GM23248 (cell line): Measurements from ENCODE around the gene MDN1. TPM values are rescaled to one million over a fixed set of nuclear protein-coding genes. Genes with fewer than 3 reads are reported as not detected.

ENCODE experiments used
- DNase-seq: peaks from one replicate; pipeline ENCODE4 v3.0.0-alpha.2; 2015
- H2AFZ ChIP-seq: fragments of 200-600 bp; sonication (generic); 2 replicates; pipeline ENCODE4 v1.6.1; 2016; ENCODE audit warnings: antibody characterized with exemption
- H3F3A ChIP-seq: fragments of 200-600 bp; sonication (generic); 2 replicates; pipeline ENCODE4 v1.6.1; 2016; ENCODE audit warnings: mild to moderate bottlenecking, antibody characterized with exemption, mixed run types; ENCODE audit not compliant: insufficient read depth
- H3K27ac ChIP-seq: fragments of 200-600 bp; sonication (generic); 2 replicates; pipeline ENCODE4 v1.5.1; 2016; ENCODE audit warnings: mild to moderate bottlenecking
- H3K27me3 ChIP-seq: fragments of 200-600 bp; sonication (generic); replicated peaks from 2 replicates; pipeline ENCODE4 v1.6.1; 2016; ENCODE audit warnings: mild to moderate bottlenecking; ENCODE audit not compliant: insufficient read depth
- H3K36me3 ChIP-seq: fragments of 200-600 bp; sonication (generic); 2 replicates; pipeline ENCODE4 v1.6.1; 2016; ENCODE audit warnings: low read depth, mild to moderate bottlenecking
- H3K4me1 ChIP-seq: fragments of 200-600 bp; sonication (generic); 2 replicates; pipeline ENCODE4 v1.6.1; 2016; ENCODE audit warnings: mild to moderate bottlenecking; ENCODE audit not compliant: insufficient read depth
- H3K4me2 ChIP-seq: fragments of 200-600 bp; sonication (generic); one replicate; pipeline ENCODE4 v1.6.1; 2016; ENCODE audit warnings: mild to moderate bottlenecking; ENCODE audit not compliant: unreplicated experiment
- H3K4me3 ChIP-seq: fragments of 200-600 bp; sonication (generic); 2 replicates; pipeline ENCODE4 v1.5.1; 2016; ENCODE audit warnings: mild to moderate bottlenecking
- H3K79me2 ChIP-seq: fragments of 200-600 bp; sonication (generic); 2 replicates; pipeline ENCODE4 v1.6.1; 2016; ENCODE audit warnings: mild to moderate bottlenecking; ENCODE audit not compliant: insufficient read depth
- H3K9ac ChIP-seq: fragments of 200-600 bp; sonication (generic); 2 replicates; pipeline ENCODE4 v1.6.1; 2016; ENCODE audit warnings: mild to moderate bottlenecking
- H3K9me2 ChIP-seq: fragments of 200-600 bp; sonication (generic); 2 replicates; pipeline ENCODE4 v1.6.1; 2016; ENCODE audit warnings: mixed run types, mild to moderate bottlenecking, moderate library complexity; ENCODE audit not compliant: insufficient read depth
- H3K9me3 ChIP-seq: fragments of 200-600 bp; sonication (generic); one replicate; pipeline ENCODE4 v1.6.1; 2017; ENCODE audit warnings: low read depth
- H4K20me1 ChIP-seq: fragments of 200-600 bp; sonication (generic); 2 replicates; pipeline ENCODE4 v1.6.0; 2016; ENCODE audit not compliant: insufficient read depth
- EZH2 ChIP-seq: fragments of 200-600 bp; sonication (generic); IDR thresholded peaks from 2 replicates; pipeline ENCODE4 v1.6.1; 2018; ENCODE audit warnings: antibody characterized with exemption, mild to moderate bottlenecking; ENCODE audit not compliant: insufficient read depth, poor library complexity, severe bottlenecking
- EZH2phosphoT487 ChIP-seq: fragments of 200-600 bp; sonication (generic); IDR thresholded peaks from 2 replicates; pipeline ENCODE4 v1.6.1; 2018; ENCODE audit warnings: antibody characterized with exemption, moderate library complexity, mild to moderate bottlenecking, low read depth; ENCODE audit not compliant: insufficient read depth
- WGBS, 2 experiments: methylation state at CpG; one replicate each; pipeline ENCODE4 v1.1.6; 2015 to 2017; ENCODE audit warnings: low lambda C conversion rate in 2 of 2, low coverage in 1 of 2; ENCODE audit errors: missing lambda C conversion rate in 2 of 2; 5-methylcytosine and 5-hydroxymethylcytosine counted together
- in situ Hi-C: fragments of 300-500 bp; cut with MboI; formaldehyde crosslinking; loops from 2 replicates; pipeline ENCODE4 v1.15.0; 2020
- polyA plus RNA-seq: library from polyadenylated mRNA; unstranded; fragments of >200 nt; fragmentation: Nextera tagmentation; extraction: Ambion mirVana; gene quantifications from 2 replicates; pipeline ENCODE4 v1.2.1, GENCODE V29; 2016
- total RNA-seq: library from RNA; depleted of rRNA; stranded (reverse); fragments of >200 nt; shearing (Covaris generic); gene quantifications from 2 replicates; pipeline ENCODE4 v1.2.3, GENCODE V29; 2014

Gene MDN1
- total and polyA plus RNA-seq, 2 experiments from 2014 or later = 5.7 to 16.9 TPM

- no peak overlapping the region for H3K9ac ChIP-seq
- in situ Hi-C loops = no loop called here
- peaks cover 36% of the 10 kb centered on the region; the same call in 1 of the 2 replicates for H3K36me3 ChIP-seq
- no peak for DNase-seq
- 93 to 94% methylated on average over 7 of the region's 7 CpGs for WGBS, 2 experiments
- H4K20me1 ChIP-seq = no peaks in the 10 kb centered on the region
- H2AFZ ChIP-seq = no peak overlapping the region
- no peak overlapping the region for H3K27ac ChIP-seq
- TF ChIP-seq EZH2phosphoT487 (no peak), EZH2 (no peak)
- H3K79me2 ChIP-seq = no peaks in the 10 kb centered on the region
- H3K4me2 ChIP-seq = no peak overlapping the region
- H3K27me3 ChIP-seq = no peaks in the 10 kb centered on the region
- H3K4me1 ChIP-seq = no peaks in the 10 kb centered on the region
- no peak overlapping the region for H3K4me3 ChIP-seq
- no peaks in the 10 kb centered on the region for H3K9me3 ChIP-seq
- no peaks in the 10 kb centered on the region for H3F3A ChIP-seq
- no peaks in the 10 kb centered on the region for H3K9me2 ChIP-seq
These were observed 139.0 kb downstream of the MDN1 start for GRCh38 chr6:89680551-89680950.

- H3K79me2 ChIP-seq = no peaks in the 10 kb centered on the region
- WGBS, 2 experiments = 91 to 97% methylated on average over 2 of the region's 2 CpGs
- peaks cover 34% of the 10 kb centered on the region; the same call in 1 of the 2 replicates for H3K36me3 ChIP-seq
- no peak overlapping the region for H3K9ac ChIP-seq
- H3K27ac ChIP-seq = no peak overlapping the region
- no peaks in the 10 kb centered on the region for H3K9me2 ChIP-seq
- TF ChIP-seq EZH2phosphoT487 (no peak), EZH2 (no peak)
- in situ Hi-C loops = no loop called here
- H3K4me3 ChIP-seq = no peak overlapping the region
- H3K4me1 ChIP-seq = no peaks in the 10 kb centered on the region
- H3K9me3 ChIP-seq = no peaks in the 10 kb centered on the region
- no peak overlapping the region for H2AFZ ChIP-seq
- no peaks in the 10 kb centered on the region for H3K27me3 ChIP-seq
- no peaks in the 10 kb centered on the region for H4K20me1 ChIP-seq
- no peaks in the 10 kb centered on the region for H3F3A ChIP-seq
- DNase-seq = peak; percentile 6
- no peak overlapping the region for H3K4me2 ChIP-seq
These were observed 139.4 kb downstream of the MDN1 start for GRCh38 chr6:89680150-89680549.

GRCh38 chr6:89679215-89680120 is 140.1 kb downstream of the MDN1 start:
- Histone ChIP-seq H2AFZ (no peak overlapping the region), H3K4me2 (no peak overlapping the region), H3K9ac (no peak overlapping the region), H3K27ac (no peak overlapping the region), H3K9me2 (no peaks in the 10 kb centered on the region), H3F3A (no peaks in the 10 kb centered on the region), H3K4me3 (no peak overlapping the region), H3K27me3 (no peaks in the 10 kb centered on the region), H3K79me2 (no peaks in the 10 kb centered on the region), H4K20me1 (no peaks in the 10 kb centered on the region), H3K4me1 (no peaks in the 10 kb centered on the region), H3K9me3 (no peaks in the 10 kb centered on the region), H3K36me3 (peaks cover 37% of the 10 kb centered on the region; the same call in 1 of the 2 replicates)
- DNase-seq = no peak
- TF ChIP-seq EZH2phosphoT487 (no peak), EZH2 (no peak)
- in situ Hi-C loops = no loop called here
- WGBS, 2 experiments = 75 to 77% methylated on average over 6 of the region's 6 CpGs

GRCh38 chr6:89678531-89678930 is 141.1 kb downstream of the MDN1 start:
- Histone ChIP-seq H3K9me3 (no peaks in the 10 kb centered on the region), H3K9me2 (no peaks in the 10 kb centered on the region), H3K9ac (no peak overlapping the region), H3K4me2 (no peak overlapping the region), H3K36me3 (peaks cover 37% of the 10 kb centered on the region; the same call in 1 of the 2 replicates), H4K20me1 (no peaks in the 10 kb centered on the region), H3K27me3 (no peaks in the 10 kb centered on the region), H2AFZ (no peak overlapping the region), H3K4me3 (no peak overlapping the region), H3K79me2 (no peaks in the 10 kb centered on the region), H3K4me1 (no peaks in the 10 kb centered on the region), H3F3A (no peaks in the 10 kb centered on the region), H3K27ac (no peak overlapping the region)
- 97 to 99% methylated on average over 3 of the region's 3 CpGs for WGBS, 2 experiments
- no peak for DNase-seq
- in situ Hi-C loops = no loop called here
- TF ChIP-seq EZH2phosphoT487 = no peak
- no peak for TF ChIP-seq EZH2
